Esophagus squamous epithelium (tissue), 4 donors: ENCODE results near the gene ZNF683.

ENCODE experiments used
- POLR2A ChIP-seq, 4 donors: fragments of 450-650 bp; IDR thresholded peaks; one replicate each; pipeline ENCODE4 v1.6.1; 2017; ENCODE audit warnings: antibody characterized with exemption in 4 of 4, mild to moderate bottlenecking in 4 of 4, moderate library complexity in 3 of 4
- TF ChIP-seq, protein P1 (sequence below), 6 experiments: fragments of 450-650 bp in 4 of 6; fragments of 200-600 bp in 2 of 6; sonication (generic) in 2 of 6; IDR thresholded peaks; one replicate each; pipeline ENCODE4 v1.5.1; 2016 to 2019; ENCODE audit warnings: antibody characterized with exemption in 6 of 6, mild to moderate bottlenecking in 4 of 6, moderate library complexity in 4 of 6

GRCh38 chr1:26337206-26337535 is 35.4 kb downstream of the ZNF683 start:
- TF ChIP-seq, protein P1, sequence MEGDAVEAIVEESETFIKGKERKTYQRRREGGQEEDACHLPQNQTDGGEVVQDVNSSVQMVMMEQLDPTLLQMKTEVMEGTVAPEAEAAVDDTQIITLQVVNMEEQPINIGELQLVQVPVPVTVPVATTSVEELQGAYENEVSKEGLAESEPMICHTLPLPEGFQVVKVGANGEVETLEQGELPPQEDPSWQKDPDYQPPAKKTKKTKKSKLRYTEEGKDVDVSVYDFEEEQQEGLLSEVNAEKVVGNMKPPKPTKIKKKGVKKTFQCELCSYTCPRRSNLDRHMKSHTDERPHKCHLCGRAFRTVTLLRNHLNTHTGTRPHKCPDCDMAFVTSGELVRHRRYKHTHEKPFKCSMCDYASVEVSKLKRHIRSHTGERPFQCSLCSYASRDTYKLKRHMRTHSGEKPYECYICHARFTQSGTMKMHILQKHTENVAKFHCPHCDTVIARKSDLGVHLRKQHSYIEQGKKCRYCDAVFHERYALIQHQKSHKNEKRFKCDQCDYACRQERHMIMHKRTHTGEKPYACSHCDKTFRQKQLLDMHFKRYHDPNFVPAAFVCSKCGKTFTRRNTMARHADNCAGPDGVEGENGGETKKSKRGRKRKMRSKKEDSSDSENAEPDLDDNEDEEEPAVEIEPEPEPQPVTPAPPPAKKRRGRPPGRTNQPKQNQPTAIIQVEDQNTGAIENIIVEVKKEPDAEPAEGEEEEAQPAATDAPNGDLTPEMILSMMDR (IDR thresholded peaks at IDR 0.05) = no peak
- no peak for TF ChIP-seq POLR2A (IDR thresholded peaks at IDR 0.05)
